ENCODE measurements around the gene NECAB3. TPM values are rescaled to one million over a fixed set of nuclear protein-coding genes. Genes with fewer than 3 reads are reported as not detected.

NECAB3 gene
- polyA plus RNA-seq, 10 donors, result 21.9 to 27.0 (median 24.0) TPM

DNA sequence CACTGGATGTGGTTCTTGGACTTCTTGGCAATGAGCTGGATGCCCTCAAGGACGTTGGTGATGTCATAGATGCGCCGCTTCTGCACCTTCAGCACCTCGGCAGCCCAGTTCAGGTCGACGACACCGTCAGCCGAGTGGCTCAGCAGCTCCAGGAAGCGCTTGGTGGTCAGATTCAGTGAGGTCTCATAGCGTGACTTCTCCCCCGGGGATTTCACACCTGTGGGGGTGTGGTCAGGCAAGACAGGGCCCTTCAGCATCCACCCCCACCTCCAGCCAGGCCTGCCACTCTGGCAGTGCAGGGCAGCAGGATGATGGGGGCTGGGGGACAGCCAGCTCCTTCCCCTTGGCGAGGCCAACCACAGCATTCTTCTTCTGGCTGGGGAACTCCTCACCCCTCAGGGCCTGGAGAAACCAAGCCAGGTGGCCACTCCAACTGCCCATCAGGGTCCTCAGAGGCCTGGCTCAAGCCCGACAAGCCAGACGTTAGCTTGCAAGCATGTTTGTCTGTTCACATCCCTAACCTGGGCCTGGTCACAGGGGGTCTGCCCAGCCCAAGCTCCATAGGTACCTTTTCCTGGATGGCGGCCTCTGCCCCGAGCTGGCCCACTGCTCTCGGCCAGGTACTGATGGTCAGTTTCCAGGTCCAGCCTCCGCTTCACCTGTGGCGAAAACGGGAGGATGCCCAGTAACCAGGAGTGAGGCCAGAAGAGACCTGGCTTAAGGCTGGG lies 5.7 kb upstream of the NECAB3 start:
- DNase-seq, result no peak

DNA sequence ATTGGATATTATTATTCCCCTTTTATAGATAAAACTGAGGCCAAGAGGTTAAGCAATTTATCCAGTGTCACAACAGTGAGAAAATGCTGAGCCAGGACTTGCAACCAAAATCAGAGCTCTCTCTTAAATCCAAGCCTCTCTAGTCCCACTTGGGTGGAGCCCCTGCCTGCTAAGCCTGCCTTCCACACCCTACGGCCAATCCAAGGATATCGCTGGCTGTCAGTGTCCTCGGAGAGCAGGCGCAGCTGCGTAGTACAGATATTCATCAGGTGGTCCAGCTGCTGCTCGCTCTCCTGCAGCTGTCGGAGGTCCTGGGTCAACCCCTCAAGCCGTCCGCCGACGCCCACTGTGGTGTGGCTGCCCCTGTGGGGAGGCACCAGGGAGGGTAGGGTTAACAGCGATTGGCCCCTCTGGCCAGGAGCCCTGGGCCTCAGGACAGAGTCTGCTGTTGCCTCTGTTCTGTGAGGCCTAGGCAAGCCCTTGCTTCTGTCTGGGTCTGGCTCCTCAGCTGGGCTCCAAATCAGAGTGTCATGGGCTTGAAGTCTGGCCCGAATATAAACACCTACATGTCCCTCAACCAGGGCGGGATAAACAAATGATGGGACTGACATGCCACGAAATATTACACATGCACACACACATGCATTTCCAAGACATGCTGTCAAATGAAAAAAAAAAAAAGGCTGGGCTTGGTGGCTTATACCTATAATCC lies 3.9 kb upstream of the NECAB3 start:
- peak; percentile 59 to 92 (median 69) for DNase-seq

DNA sequence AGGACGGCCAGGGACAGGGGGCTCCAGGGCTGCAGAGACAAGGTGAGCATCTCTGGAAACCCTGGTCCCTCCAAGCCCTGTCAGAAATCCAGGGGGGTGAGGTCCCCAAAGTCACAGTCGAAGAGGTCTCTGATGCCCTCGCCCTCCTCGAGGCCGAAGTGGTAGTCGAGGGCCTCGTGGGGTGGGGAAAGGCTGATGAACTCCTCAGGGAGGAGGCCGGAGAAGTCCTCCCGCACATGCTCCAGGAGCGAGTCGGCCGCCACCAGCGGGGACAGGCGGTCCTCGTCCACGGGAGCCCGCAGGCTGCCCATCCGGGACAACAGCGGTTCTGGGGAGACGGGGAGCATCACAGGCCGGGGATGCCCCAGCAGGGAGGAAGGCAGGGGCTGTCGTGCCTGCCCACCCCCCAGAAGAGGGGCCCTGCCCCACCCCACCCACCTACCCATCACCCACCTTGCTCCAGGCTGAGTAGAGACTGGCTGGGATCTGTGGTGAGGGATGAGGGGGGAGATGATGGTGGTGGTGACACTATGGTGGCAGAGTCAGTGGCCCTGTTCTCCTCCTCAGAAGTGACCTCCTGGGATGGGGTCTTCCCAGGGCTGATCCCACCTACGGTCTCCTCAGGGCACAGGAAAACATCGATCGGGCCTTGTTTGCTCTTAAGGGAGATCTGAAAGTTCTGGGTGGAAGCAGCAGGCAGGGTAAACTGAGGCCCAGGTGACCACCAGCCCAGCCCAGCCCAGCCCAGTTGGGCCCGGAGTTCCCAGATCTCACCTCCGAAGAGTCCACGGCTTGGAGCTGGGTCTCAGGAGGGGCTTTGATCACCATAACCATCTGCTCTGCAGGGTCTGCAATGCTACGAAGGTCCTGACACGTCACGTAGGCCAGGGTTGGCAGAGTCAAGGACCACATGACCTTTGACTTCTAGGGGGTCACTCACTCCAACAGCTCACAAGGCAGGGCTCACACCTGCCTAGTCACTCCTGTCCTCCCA lies 2.7 kb upstream of the NECAB3 start:
- no peak for DNase-seq

DNA sequence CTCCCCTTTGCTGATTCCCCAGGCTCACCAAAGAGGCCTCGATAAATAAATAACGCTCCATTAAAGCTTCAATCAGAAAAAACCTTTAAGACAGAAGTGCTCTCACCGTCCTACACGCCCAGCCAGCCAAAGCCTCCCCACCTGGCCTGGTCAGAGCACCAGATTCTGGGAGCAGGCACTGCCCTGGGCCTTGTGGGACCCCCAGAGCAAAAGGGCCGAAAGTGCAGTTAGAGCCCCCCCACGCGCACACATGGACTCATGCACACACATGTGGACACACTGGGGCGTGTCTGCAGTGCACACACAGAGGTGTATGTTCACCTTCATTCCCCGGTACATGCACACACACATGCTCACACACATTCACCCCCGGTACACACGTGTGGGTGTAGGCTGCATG lies 1.9 kb upstream of the NECAB3 start:
- no peak for DNase-seq

DNA sequence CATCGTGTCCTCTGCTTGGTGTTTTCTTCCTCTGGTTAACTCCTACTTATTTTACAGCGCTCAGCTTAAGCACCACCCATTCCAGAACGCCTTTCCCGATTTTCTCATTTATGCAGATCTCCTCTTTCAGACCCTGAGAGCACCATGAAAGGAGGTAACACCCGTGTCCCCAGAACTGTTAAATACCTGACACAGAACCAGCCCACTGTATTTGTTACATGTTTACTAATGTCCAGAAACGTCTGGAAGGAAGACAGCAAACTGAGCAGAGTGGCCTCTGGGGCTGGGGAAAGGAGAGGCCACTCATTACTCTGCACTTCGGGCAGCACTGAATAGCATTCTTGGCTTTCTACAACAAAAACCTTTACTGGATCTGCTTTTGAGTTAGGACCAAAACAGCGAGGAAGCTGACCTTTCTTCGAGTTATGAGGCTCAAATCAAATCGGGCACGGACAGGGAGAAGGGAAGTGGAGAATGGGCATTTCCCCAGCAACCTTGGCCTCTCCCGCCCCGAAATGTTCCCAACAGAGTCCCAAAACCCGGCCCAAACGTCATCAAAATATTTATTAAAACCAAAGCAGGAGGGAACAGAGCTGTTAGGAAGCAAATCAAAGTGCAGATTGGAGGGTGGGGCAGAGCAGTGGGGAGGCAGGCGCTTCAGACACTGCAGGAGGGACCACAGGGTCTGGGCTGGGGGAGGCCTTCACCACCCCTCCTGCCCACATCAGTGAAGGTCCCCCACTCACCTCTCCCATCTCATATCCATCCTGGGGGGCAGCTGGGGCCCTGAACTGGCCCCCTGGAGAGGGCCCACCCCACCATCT lies 1.1 kb upstream of the NECAB3 start:
- DNase-seq, result no peak

DNA sequence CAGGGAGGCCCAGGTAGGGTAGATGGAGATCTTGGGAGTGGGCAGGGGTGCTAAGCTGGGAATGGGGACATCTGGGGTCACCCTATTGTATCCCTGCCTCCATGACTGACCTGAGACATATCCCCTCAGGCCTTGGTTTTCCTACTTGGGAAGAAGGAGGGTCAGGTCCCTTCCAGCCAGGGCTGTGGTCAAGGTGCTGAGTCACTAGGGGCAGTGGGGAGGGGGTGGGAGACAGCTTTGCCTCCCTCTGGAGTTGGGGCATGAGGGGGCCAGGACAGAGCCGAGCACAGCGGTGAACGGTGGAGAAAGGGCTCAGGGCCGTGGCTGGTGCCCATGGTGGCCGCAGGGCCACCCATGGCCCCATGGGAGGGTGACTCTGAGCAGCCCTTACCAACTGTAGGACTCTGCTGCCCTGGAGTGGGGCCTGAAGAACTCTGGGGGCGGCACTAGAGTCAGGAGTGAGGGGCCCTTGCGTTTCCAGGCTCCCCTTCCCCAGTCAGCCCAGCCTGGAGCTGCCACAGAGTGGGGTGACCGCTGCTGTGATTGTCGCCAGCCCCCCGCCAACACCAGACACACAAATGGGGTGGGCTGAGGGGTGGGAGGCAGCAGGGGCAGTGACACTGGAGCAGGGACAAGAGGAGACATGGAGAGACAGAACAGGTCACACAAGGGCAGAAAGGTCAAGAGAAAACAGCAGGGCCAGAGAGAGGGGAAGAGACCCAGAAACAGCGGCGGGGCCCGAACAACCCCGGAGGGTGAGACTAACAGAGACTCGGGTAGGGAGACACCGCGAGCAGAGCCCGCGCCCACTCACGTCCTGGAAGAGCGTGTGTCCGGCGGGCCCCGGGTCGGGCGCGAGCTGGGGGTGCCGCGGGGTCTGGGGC lies 576 bp downstream of the NECAB3 start:
- DNase-seq, result no peak

DNA sequence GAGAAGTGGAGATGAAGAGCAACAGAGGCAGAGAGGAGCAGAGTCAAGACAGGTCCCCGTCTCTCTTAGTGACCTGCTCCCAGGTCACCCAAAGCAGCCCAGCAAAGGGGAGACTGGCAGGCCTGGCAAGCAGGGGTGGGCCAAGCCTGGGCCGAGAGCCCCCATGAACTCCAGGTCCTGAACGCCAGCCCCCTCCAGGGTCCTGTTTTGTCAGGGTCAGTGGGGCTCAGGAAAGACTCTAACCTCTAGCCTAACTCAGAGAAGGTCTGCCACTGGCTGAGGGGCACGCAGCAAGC lies 1.2 kb downstream of the NECAB3 start:
- DNase-seq, result no peak

DNA sequence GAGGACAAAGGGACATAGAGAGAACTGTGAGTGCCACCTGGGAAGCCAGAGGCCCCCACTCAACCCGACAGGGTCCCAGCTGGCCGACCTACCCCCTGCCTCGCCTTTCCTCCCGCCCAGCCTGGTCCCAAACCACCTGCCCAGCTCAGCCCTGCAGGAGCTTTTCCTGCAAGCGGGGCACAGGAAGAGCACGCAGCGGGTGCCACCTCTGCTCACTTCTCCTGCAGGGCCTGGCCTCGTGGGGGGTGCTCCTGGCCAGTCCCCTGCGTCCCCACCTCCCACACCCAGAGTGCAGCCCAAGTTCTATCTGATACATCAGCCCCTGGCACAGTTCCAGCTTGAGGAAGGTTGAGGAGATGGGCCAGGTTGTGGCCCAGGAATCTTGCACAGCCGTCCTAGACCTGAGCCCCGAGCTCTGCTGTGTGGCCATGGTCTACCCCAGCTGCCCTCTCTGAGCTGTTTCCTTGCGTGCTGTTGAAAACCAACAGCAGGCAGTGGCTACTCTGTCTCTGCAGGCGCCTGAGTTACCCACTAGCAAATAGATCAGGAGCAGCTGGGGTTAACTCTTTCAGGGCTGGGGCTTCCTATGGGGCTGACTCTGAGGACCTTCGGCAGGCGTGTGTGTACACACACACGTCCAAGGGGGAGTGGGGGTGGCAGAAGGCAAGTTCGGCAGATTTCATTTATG lies 1.7 kb downstream of the NECAB3 start:
- DNase-seq, result no peak

DNA sequence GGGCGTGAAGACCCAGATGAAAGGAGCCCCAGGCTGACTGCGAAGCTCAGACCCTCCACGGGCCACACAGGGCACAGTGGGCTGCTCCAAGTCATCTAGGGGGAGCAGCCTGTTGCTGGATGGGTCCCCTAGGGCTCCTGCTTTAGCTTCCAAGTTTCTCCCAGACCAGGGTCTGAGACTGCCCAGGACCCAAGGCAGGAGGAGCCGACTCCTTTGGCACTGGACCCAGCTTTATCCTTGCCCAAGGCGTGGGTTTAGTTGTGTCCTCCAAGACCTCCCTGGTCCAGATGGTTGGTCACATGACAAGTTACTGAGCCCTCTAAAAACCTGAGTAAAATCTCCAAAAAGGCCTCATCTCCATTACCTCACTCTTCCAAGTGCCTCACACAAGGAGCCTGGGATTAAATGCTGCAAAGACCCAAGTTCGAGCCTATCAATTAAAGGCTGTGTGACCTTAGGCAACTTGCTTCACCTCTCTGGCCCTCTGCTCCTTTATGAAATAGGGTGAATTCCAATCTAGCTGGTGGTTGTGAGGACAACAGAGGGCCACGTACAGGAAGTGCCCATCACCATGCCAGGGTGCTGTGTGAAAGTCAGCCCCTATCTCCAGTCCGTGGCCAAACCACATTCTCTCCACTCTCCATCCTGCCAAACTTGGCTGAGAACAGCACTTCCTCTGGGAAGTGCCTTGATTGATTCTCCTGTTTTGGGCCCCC lies 2.5 kb downstream of the NECAB3 start:
- no peak for DNase-seq

DNA sequence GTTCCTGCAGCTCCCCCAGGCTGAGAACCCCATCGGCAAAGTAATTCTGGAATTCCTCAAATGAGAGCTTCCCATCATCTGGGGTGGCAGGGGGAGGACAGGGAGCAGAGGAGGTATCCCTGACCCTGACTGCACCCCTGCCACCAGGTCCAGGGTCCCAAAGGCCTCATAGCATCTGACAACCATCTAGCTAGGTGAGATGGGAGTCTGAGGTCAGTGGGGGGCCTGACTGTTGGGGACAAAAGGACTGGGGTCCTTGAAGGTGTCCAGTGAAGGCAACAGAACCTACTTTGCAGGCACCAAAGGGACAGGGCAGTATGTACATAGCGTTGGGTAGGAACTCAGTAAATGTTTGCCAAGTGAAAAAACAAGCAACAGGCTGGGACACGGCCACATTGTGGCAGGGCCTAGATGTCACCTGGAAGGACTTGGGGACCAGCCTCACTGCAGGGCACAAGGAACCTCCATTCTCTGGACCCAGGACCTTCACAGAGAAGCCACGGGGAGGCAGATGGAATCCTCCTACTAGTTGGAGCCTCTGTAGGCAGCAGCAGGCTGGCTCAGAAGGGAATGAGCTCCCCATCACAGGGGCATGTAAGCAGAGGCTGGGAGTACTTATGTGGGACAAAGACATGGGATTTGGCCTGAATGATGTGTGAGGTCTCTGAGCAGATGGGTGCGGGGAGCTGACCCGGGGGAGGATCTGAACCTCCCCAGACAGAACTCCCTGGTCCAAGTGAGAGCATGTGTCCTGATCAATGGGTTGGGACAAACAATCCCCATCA lies 3.3 kb downstream of the NECAB3 start:
- no peak for DNase-seq

DNA sequence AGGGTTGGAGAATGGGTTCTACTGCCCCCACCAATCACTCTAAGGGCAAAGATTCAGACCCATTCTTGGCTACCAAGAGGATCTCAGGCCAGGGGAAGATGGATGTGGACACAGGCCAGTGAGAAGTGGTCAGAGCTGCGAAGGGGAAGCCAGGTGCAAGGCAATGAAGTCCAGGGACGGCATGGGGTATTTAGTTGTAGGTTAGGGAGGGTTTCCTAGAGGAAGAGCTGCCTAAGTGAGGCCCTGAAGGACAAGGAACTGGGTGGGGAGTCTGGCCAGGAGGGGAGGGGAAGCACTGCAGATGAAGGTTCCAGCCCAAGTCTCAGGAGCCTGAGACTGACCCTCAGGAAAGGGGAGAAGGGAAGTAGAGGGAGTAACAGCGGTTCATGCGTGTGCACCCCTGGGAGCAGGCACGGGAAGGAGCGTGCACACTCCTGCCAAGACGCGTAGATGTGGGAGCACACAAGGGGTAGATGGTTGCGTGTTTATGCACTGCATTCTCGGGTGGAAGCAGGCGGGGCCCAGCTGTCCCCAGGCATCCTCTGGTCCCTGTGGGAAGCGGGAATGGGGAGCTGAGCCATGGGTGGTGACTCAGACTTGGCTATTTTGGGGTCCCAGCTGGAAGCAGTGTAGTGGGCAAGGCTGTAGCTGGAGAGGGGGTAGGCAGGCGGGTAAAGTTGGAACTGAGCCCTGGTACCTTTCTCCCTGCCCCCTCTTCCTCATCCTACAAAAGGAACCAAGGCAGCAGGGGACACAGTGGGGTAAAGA lies 4.2 kb downstream of the NECAB3 start:
- DNase-seq, result no peak

DNA sequence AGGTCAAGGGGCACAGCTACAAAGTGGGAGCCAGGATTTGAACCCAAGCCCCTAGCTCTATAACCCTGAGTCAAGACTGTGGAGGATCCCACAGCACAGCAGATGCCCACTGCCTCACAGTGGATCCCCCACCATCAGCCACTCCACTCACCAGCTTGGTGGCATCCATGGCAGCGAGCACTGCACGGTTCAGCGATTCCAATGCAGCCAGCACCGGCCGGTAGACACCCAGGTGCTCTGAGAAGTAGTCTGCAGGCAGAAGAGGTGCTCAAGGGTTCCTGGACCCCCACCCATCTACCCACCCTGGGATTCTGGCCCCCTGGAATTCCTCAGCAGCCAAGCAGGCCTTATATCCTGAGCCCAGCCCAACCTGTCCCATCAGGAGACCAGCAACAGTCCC lies 5.0 kb downstream of the NECAB3 start:
- DNase-seq, result no peak

DNA sequence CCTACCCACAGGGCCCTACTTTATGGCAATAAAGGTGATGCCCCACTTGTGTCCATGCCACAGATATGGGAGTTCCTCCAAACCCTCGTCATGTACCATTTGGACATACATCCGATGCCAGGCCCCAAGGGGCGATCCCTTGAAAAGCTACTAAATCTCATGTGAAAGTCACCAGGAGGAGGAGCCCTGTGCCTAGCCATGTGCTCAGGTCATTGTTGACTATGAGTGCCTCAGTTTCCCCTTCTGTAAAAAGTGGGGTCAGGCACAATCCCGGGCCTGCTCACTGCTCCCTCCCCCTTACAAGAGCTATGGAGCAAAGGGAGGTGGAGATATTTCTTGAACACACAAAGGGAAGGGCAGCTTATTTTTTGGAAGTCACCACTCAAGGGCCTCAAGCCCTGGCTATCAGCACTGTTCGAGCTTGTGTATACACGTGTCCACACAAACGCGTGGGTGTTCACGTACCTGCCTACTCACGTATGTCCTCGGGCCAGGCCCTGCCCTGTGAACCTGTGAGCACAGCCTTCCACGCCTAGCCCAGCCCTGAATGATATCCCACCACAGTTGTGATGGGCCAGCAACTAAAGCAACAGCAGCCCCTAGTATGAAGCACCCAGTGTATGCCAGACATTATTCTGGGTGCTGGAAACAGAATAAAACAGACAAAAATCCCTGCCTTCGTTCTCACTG lies 5.6 kb downstream of the NECAB3 start:
- no peak for DNase-seq

DNA sequence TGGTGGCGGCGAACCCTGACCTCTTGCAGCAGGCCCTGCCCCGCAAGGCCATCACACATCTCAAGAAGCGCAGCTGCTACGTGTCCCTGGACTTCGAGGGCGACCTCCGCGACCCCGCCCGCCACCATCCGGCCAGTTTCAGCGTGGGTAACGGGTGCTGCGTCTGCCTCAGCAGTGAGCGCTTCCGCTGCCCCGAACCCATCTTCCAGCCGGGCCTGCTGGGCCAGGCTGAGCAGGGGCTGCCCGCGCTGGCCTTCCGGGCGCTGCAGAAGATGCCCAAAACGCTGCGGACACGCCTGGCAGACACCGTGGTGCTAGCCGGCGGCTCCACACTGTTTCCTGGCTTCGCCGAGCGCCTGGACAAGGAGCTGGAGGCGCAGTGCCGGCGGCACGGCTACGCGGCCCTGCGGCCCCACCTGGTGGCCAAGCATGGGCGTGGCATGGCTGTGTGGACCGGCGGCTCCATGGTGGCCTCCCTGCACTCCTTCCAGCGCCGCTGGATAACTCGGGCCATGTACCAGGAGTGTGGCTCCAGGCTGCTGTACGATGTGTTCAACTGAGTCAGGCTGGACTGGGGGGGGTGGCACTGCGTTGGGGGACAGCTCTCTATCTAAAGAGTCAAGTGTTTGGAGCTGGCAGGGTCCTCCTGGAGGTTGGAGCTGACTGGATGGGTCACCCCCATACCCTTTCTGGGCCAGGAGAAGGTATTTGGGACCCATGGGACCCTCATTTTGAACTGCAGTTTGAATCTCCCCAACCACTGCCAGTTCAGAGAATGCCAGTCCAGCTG lies 6.4 kb downstream of the NECAB3 start:
- DNase-seq, result peak; percentile 63 to 92 (median 78)

DNA sequence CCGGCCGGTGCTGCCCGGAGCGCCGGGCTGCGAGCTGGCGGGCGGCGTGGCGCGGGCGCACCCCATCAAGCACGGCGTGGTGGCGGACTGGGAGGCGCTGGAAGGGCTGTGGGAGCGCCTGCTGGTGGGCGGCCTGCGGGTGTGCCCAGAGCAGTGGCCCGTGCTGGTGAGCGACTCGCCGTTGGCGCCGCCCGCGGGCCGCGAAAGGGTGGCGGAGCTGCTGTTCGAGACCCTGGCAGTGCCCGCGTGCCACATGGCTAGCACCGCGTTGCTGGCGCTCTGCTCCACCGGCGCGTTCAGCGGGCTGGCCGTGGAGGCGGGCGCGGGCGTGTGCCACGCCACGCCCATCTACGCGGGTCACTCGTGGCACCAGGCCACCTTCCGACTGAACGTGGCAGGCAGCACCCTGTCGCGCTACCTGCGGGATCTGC lies 7.0 kb downstream of the NECAB3 start:
- peak in 1 of 3 donors; percentile 68 for DNase-seq

Data from muscle of back (tissue), 11 donors.